ENCODE data around the gene CALCOCO1.
A peak's percentile ranks its signal among the peaks of the same experiment; 100 is the strongest.

CALCOCO1 gene

DNA sequence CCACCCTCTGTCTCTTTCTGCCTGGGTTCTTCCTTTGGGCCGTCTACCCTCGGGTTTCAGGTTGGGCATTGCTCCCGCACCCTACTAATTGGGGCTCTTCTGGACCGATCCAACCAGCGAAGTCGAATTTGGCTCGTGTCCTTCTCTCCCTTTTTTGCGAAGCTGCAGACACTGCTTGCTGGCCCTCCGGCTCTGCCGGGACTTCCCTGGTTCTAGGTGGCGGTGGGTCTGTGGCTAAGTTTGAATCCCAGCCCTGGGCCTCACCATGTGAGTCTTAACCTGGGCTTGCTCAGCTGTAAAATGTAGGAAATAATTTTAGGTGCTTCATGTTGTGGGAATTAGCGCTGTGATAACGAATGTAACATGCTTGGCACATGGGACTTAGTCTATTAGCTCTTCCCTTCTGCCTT is 24.9 kb upstream of the CALCOCO1 start:
- DNase-seq (ENCODE audit: low read depth in 4 of 4, low spot score in 1 of 4): no peak

DNA sequence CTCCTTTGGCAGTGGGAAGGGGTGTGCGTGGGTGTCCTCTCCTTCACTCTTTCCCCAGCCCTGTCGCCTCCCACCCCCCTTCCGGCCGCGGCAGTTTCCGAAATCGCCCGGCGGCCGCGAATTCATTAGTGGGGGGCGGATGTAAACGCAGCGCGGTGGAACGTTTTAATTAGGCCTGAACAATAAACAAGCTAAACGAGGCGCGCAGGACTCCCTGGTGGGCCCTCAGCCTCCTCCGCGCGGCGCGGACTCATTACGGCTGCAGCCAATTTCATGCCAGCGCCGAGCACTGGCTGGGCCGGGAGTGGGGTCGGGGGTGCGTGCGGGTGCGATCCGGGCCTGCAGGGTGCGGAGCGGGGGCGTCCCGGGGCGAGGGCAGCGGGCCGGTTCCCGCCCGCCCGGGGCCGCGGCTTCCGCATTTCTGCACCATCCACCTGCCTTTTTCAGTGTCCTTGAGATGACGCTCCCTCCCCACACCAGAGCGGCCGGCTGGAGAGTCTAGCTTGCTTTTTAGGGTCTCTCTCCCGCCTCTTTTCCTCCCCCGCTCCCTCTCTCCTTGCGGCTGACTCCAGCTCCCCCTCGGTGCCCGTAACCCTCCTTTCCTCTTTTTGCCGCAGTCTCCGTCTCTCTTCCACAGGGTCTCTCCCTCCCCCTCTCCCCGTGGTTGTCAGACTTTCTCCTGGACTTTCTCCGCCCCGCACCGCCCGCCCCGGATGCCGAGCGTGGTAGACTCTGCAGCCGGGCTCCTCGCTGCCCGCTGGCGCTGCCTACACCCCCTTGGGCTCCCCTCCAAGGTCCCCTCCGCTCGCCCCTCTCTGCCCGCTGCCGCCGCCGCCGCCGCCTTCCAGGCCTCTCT is 24.3 kb upstream of the CALCOCO1 start, which contains the start of gene CISTR:
Gene CISTR, minus strand, starts transcription at position 644 of the 856 bp plus-strand sequence.
- DNase-seq (ENCODE audit: low read depth in 4 of 4, low spot score in 1 of 4): no peak

- no peak for DNase-seq (ENCODE audit: low read depth in 4 of 4, low spot score in 1 of 4)
Measured at GRCh38 chr12:53750812-53751335, 23.6 kb upstream of the CALCOCO1 start.

DNA sequence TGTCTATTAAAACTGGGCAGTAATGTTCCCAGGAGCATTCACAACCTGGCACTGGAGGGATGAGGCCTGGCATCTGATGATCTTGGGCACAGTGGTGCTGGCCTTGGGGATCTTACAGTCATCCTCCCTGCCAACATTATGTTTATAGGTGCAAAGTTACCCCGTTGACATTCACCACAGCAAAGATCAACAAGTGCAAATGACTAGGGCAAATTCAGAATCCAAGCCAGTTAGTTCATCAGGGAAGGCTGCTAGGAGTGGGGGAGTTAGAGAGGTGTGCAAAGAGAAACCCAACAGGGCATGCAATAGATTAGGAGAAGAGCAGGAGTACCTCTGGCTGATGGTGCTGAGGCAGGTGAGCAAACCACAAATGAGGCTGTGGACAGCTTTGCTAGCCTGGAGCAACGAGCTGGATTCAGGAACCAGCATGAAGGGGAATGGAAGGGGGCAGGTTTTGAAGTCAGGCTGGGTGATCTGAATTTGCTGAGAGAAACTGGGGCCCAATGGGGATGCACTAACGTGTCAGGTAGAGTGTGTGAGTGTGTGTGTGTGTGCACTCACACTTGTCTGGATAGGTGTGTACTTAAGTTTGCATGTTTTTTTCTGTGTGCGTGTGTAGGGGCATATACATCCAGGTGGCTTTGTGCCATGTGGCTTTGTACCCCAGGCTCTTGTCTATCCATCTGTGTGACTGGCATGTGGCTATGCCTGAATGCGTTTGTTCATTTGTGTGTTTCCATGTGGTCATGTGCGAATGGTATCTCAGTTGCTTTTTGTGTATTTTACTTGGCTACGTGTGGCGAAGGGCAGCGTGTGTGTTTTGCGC is 22.9 kb upstream of the CALCOCO1 start:
- DNase-seq (ENCODE audit: low read depth in 4 of 4, low spot score in 1 of 4): no peak

GRCh38 chr12:53748072-53748840 is 21.0 kb upstream of the CALCOCO1 start:
- no peak for DNase-seq (ENCODE audit: low read depth in 4 of 4, low spot score in 1 of 4)

DNA sequence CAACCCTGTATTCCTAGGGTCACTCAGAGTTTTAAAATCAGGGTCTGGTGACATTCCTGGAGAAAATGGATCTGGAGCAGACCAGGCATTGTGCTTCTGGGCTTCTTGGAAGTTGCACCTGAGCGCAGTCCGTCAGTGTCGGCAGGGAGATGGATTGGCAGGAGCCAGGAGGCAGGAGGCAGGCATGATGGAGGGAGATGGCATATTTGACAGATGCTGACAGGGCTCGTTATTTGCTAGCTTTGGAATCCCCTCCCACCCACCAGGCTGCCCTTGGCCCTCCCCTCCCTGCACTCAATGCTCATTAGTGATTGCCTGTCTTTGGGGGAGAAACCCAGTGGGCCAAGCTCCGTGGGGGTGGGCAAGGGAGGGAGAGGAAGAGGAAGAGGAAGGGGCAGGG is 19.8 kb upstream of the CALCOCO1 start:
- DNase-seq (ENCODE audit: low read depth in 4 of 4, low spot score in 1 of 4): no peak

DNA sequence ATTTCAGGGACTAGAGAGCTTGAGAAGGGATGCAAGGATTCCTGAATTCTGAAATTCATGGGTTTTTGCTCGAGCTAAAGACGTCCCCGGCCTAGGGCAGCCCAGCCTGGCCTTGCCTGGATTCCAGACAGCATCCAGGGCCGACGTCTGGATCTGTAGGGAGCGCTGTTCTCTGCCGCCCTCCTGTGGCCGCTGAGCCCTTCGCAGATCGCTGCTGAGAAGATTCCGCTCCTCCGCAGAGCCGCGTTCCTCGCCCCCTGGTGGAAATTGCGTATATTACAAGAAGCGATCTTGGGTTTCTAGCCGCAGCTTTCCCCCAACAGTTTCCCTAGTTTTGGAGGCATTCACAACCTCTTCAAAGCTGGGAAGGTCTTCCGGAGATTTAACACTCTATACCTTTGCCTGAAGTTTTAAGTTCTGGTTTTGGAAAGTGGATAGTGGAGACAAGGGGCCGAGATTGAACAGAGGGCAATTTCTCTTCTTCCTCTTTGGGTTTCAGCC is 19.4 kb upstream of the CALCOCO1 start:
- peak; percentile 73 to 84 (median 80) for DNase-seq (ENCODE audit: low read depth in 4 of 4, low spot score in 1 of 4)

GRCh38 chr12:53744751-53745150 is 17.5 kb upstream of the CALCOCO1 start:
- DNase-seq (ENCODE audit: low read depth in 4 of 4, low spot score in 1 of 4): no peak

DNA sequence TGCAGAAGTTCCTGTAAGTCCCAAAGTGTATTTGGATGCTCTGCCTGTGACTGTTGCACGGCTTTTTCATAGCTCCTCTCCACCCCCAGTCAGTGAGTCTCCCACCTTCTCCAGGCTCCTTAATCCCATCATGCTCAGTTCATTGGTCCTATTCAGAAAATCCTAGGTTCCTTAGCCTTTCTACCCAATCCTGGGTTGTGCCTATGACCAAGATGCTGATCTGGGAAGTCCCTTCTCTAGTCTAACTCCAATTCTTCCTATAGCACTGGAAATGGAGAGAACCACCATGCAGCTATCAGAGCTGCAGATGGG is 16.8 kb upstream of the CALCOCO1 start:
- DNase-seq (ENCODE audit: low read depth in 4 of 4, low spot score in 1 of 4): no peak

GRCh38 chr12:53743266-53744129 is 16.2 kb upstream of the CALCOCO1 start:
- DNase-seq (ENCODE audit: low read depth in 4 of 4, low spot score in 1 of 4): peak; percentile 13 to 44 (median 34)

DNA sequence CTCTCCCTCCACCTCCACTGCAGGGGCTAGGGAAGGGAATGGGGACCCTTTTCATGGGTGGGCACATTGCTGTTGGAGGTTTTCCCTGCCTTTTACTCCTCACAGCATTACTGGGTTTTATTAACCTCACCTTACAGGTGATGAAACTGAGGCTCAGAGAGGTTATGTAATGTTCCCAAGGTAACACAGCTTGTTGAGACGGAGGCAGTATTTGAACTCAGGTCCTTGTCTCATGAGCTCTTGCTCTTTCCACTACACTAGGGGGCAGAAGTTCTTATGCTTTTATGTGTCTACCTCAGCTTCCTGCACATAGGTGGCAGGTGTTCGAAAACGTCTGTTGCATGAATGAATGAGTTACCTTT is 12.9 kb upstream of the CALCOCO1 start:
- DNase-seq (ENCODE audit: low read depth in 4 of 4, low spot score in 1 of 4): no peak

DNA sequence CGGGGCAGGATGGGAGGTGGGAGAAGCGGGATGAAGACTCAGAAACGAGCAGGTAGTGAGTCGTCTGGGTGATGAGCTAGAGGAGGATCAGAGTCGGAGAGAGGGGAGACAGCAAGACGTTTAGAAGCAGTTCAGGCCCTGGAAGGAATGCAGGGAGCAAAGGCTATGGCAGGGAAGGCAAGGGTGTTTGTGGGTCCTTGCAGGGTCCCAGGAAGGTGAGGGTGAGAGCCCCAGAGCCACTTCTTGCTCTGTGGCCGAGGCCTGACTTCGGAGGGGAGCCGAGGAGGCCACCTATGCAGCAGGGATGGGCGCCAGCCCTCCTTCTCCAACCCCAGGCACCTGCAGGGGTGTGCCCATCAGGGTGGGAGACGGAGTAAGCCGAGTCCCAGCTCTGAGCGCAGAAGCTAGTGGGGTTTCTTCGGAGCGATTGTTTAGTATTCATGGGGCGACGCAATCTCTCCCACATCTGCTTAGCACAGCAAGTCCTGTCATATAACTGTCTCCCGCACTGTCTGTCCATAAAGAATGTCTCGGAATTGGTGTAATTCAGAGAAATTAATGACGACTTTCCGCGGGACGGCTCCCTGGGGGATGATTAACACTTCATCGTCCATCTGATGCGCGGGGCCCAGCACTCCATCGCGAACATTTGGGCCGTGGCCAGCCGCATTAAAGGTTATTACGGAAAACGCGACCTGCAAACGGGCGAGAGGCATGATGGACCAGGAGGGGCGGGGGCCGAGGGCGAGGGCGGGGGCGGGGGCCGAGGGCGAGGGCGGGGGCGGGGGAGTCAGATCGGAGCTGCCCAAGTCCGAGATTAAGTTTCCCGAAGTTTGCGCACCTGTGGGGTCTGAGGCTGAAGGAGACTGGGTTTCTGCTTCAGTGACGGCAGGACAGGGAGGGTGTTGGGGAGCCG is 12.2 kb upstream of the CALCOCO1 start:
- DNase-seq (ENCODE audit: low read depth in 4 of 4, low spot score in 1 of 4): no peak

GRCh38 chr12:53738406-53739213 is 11.4 kb upstream of the CALCOCO1 start:
- DNase-seq (ENCODE audit: low read depth in 4 of 4, low spot score in 1 of 4): peak in 2 of 4 experiments; percentile 16 to 26

DNA sequence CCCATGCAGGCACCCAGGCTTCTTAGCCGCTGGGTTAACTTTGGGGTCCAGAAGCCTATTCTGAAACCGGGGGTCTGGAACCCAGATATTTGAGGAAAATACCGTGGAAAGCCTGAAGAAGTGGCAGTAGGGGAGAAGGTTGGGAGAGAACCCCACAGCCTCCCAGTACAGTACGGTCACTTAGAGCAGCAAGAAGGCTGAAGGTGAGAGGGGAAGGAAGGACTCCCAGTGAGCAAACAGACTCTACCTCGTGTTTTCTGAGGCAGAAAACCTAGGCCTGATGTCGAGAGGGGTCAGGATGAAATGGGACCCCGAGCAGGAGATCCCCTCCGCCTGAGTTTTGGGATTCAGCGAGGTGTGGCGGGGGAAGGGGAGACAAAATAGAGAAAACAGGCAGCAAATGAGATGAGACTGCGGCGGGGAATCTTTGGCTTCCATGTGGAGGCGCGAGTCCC is 10.7 kb upstream of the CALCOCO1 start:
- DNase-seq (ENCODE audit: low read depth in 4 of 4, low spot score in 1 of 4): no peak

GRCh38 chr12:53737093-53737808 is 10.0 kb upstream of the CALCOCO1 start:
- no peak for DNase-seq (ENCODE audit: low read depth in 4 of 4, low spot score in 1 of 4)

- no peak for DNase-seq (ENCODE audit: low read depth in 4 of 4, low spot score in 1 of 4)
Measured at GRCh38 chr12:53736592-53736991, 9.3 kb upstream of the CALCOCO1 start.

DNA sequence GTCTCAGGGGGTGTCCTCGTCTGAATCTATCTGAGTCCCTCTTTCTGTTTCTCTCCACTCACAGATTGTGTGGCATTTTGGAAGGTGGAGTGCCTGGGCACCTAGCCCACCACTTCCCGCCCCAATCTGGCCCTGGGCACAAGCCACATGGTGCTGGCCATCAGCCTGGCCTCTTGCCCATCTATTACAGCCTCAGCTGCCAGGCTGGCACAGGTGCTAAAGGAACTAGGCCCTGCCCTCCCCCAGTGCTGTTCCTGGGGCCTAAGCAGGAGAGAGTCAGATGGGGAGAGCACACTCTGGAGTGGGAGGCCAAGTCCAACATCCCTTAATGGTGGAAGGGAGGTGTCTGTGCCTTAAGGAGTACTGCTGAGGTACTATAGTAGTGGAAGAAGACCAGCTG is 8.3 kb upstream of the CALCOCO1 start:
- DNase-seq (ENCODE audit: low read depth in 4 of 4, low spot score in 1 of 4): no peak

- no peak for DNase-seq (ENCODE audit: low read depth in 4 of 4, low spot score in 1 of 4)
Measured at GRCh38 chr12:53734425-53734824, 7.2 kb upstream of the CALCOCO1 start.

Data from stimulated activated CD4-positive, alpha-beta T cell treated with anti-CD3 and anti-CD28 coated beads, Interleukin-1b, Interleukin-23, amount 100 ng/mL, for 24 hours (primary cell).